Right lobe of liver (tissue), 4 donors: Measurements from ENCODE around the gene CCDC178.

Source experiments
- POLR2A ChIP-seq: fragments of 450-650 bp; IDR thresholded peaks from one replicate; pipeline ENCODE4 v1.6.1; 2017; ENCODE audit warnings: antibody characterized with exemption, mild to moderate bottlenecking
- TF ChIP-seq, protein P1 (sequence below), 4 donors: fragments of 200-600 bp in 3 of 4; fragments of 450-650 bp in 1 of 4; IDR thresholded peaks; one replicate each; pipeline versions ENCODE4 v1.5.1 to v1.8.0; 2016 to 2022; ENCODE audit warnings: antibody characterized with exemption in 4 of 4, mild to moderate bottlenecking in 2 of 4
- donor health status: DM: no; HTN: no; CAD: no.
- donor health status: DM: no; HTN: no; CAD: no.
- donor health status: DM: no; HTN: yes; CAD: no.

DNA sequence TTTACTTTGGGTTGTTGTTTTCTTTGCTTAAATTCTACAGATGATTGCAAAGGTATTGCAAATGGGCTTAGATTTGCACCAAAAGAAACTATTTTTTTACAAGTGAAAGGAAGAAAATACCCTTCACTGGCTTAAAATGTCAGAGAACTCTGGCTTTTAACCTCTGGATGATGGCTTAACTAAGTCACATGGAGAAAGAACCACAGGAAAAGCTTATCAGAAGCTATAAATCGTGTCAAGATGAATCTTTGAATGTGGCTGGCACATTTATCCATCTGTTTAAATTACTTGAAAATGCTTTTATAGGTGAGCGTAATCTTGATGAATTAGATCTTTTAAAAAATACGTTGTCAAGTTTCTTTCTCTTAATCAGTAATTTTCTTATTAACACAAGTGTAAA, 32.0 kb upstream of the CCDC178 start:
- TF ChIP-seq, protein P1, sequence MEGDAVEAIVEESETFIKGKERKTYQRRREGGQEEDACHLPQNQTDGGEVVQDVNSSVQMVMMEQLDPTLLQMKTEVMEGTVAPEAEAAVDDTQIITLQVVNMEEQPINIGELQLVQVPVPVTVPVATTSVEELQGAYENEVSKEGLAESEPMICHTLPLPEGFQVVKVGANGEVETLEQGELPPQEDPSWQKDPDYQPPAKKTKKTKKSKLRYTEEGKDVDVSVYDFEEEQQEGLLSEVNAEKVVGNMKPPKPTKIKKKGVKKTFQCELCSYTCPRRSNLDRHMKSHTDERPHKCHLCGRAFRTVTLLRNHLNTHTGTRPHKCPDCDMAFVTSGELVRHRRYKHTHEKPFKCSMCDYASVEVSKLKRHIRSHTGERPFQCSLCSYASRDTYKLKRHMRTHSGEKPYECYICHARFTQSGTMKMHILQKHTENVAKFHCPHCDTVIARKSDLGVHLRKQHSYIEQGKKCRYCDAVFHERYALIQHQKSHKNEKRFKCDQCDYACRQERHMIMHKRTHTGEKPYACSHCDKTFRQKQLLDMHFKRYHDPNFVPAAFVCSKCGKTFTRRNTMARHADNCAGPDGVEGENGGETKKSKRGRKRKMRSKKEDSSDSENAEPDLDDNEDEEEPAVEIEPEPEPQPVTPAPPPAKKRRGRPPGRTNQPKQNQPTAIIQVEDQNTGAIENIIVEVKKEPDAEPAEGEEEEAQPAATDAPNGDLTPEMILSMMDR (IDR thresholded peaks at IDR 0.05): no peak
- no peak for TF ChIP-seq POLR2A
